H7 (cell line): ENCODE results near the gene CCL5. TPM values are rescaled to one million over a fixed set of nuclear protein-coding genes. Genes with fewer than 3 reads are reported as not detected.
"Not testable (repeated sequence)": the region's sequence is repeated elsewhere in the genome, so short reads cannot be mapped to it uniquely, and the experiment has no call there.

Experiments
- DNase-seq: peaks from one replicate; pipeline ENCODE4 v3.0.0; 2012
- H3K27me3 ChIP-seq: 2 replicates; pipeline ENCODE4 v1.6.0; 2011; ENCODE audit warnings: mild to moderate bottlenecking, low read length; ENCODE audit not compliant: control insufficient read depth, insufficient read depth
- H3K36me3 ChIP-seq: replicated peaks from 2 replicates; pipeline ENCODE4 v1.5.1; 2011; ENCODE audit warnings: low read length; ENCODE audit not compliant: control insufficient read depth, insufficient read depth
- H3K4me3 ChIP-seq: 2 replicates; pipeline ENCODE4 v1.5.1; 2011; ENCODE audit warnings: low read depth, mild to moderate bottlenecking, control low read depth, low read length, moderate library complexity; ENCODE audit not compliant: insufficient read depth
- total RNA-seq: library from RNA; depleted of rRNA; stranded (reverse); fragments of >200 nt; shearing (Covaris generic); gene quantifications from 2 replicates; pipeline ENCODE4 v1.2.3, GENCODE V29; 2014

The CCL5 gene
- total RNA-seq, 1 experiment from 2014 or later = not detected

GRCh38 chr17:35906926-35907637 is 26.9 kb upstream of the CCL5 start:
- H3K4me3 ChIP-seq = no peak overlapping the region
- no peak for DNase-seq
- H3K27me3 ChIP-seq = no peaks in the 10 kb centered on the region
- no peaks in the 10 kb centered on the region for H3K36me3 ChIP-seq

- Histone ChIP-seq H3K4me3 (no peak overlapping the region), H3K27me3 (no peaks in the 10 kb centered on the region), H3K36me3 (no peaks in the 10 kb centered on the region)
- no peak for DNase-seq
These were observed 26.2 kb upstream of the CCL5 start for GRCh38 chr17:35906191-35906925.

GRCh38 chr17:35903451-35903850 is 23.3 kb upstream of the CCL5 start:
- Histone ChIP-seq H3K36me3 (no peaks in the 10 kb centered on the region), H3K27me3 (no peaks in the 10 kb centered on the region), H3K4me3 (no peak overlapping the region)
- DNase-seq = no peak

DNA sequence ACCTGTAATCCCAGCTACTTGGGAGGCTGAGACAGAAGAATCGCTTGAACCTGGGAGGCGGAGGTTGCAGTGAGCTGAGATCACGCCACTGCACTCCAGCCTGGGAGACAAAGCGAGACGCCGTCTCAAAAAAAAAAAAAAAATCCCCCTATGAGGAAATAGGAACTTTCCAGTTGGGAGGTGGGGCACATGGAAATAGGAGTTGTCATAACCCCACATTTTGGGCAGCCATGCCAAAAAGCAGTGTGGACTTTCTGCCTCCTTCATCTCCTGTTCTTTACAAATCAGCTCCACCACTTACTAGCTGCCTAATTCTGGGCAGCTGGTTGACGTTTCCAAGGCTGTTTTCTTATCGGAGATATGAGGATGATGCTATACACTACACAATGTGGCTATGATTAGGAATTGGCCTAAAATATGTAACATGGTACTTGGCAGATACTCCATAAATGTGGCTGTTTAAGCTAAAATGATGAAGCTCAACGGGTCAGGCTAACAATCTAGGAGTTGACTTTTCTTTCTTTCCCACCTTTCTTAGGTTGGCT is 21.5 kb upstream of the CCL5 start:
- Histone ChIP-seq H3K27me3 (no peaks in the 10 kb centered on the region), H3K36me3 (no peaks in the 10 kb centered on the region), H3K4me3 (no peak overlapping the region)
- DNase-seq = no peak

GRCh38 chr17:35900708-35901480 is 20.7 kb upstream of the CCL5 start:
- no peak overlapping the region for H3K4me3 ChIP-seq

GRCh38 chr17:35900280-35900679 is 20.1 kb upstream of the CCL5 start:
- DNase-seq = no peak
- no peak overlapping the region for H3K4me3 ChIP-seq
- no peaks in the 10 kb centered on the region for H3K36me3 ChIP-seq
- H3K27me3 ChIP-seq = no peaks in the 10 kb centered on the region

More at GRCh38 chr17:35900708-35901480, 20.7 kb upstream of the CCL5 start:
- DNase-seq = no peak
- Histone ChIP-seq H3K36me3 (no peaks in the 10 kb centered on the region), H3K27me3 (no peaks in the 10 kb centered on the region)

GRCh38 chr17:35898283-35899070 is 18.3 kb upstream of the CCL5 start:
- Histone ChIP-seq H3K27me3 (no peaks in the 10 kb centered on the region), H3K36me3 (no peaks in the 10 kb centered on the region), H3K4me3 (no peak overlapping the region)
- DNase-seq = no peak

GRCh38 chr17:35897772-35898171 is 17.6 kb upstream of the CCL5 start:
- H3K4me3 ChIP-seq, DNase-seq, H3K27me3 ChIP-seq, H3K36me3 ChIP-seq: not testable (repeated sequence)

DNA sequence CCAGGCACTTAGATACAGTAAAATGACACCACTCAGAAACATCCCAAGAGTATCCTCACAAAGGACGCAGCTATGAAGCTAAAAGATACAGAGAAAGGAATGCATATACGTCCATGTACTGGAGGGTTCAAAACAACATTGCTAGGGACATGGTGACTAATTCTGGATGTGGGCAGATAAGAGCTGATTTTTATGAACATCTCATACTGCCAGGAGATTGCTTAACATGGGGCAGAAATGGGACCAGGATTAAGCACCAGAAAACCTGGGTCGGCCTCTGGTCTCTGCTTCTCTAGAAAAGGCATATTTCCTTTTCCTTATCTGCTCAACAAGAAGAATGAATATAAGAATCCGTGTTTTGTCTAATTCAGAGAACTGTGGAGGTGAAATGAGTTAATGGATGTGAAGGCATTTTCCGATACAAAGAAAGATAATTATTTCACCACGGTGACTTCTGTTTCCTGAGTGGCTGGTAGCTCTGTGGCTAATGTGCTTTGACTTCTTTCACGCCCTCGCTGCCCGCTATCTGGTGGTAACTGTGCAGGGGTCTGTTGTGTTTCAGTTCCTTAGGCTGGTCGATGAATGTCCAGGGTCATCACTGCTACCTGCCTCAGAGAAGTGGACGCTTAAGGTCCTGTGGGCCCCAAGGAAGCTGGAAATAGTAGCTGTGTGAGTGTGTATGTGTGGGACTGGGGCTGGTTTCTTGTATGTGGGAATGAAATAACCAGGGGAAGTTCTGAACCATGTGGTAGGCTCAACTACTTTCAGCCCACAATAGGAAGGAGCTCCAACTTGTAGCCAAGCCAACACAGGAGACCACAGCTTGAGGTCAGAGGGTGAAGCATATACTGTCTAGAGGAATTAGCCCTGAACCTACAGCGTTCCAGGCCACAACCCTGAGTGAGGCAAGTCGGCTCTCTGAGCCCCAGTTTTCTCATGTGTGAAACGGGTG is 15.8 kb upstream of the CCL5 start:
- H3K4me3 ChIP-seq = no peak overlapping the region
- H3K36me3 ChIP-seq = no peaks in the 10 kb centered on the region
- no peak for DNase-seq
- no peaks in the 10 kb centered on the region for H3K27me3 ChIP-seq

GRCh38 chr17:35894206-35894605 is 14.0 kb upstream of the CCL5 start:
- DNase-seq = no peak
- no peak overlapping the region for H3K4me3 ChIP-seq
- no peaks in the 10 kb centered on the region for H3K36me3 ChIP-seq
- no peaks in the 10 kb centered on the region for H3K27me3 ChIP-seq

GRCh38 chr17:35893751-35894150 is 13.6 kb upstream of the CCL5 start:
- H3K4me3 ChIP-seq = no peak overlapping the region
- H3K27me3 ChIP-seq = no peaks in the 10 kb centered on the region
- no peak for DNase-seq

DNA sequence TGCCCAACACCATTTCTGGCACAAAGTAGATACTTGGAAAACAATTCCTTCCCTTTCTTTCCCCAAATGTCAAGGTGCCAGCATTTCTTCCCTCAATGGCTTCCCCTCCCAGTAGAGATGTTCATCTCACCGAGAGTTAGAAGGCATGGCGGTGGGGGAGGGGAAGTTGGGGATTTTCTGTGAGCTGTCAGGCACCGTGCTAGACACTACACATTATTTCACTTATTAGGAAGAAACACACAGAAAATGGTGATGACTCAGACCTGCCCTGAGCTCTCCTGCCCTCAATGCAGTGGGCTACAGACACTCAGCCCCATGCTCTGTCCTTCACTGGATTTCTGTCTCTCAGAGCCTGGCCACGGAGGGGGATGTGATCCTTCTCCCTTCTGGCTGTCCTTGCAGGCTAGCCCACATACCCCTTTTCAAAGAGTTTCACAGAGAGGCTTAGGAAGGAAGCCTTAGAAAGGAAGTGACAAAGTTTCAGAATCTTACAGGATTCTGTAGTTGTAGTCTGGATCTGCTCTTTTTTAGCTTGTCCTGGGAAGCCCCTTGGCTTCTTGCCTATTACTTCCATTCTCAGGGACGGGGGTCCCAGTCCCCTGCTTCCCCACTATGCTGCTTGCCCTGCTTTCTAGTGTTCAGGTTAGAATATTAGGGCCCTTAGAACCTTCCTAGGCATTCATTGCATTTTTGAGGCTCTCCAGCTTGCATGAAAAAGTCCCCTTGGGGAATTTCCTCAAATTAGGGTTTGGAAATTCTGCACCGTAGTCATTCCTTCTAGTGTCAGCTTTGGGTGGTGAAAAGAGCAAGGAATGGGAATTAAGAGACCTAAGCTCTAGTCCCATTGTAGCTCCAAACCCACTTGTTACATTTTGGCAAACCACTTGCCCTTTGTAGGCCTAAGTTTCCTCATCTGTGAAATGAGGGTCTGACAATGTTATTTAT is 12.2 kb upstream of the CCL5 start:
- no peaks in the 10 kb centered on the region for H3K36me3 ChIP-seq
- no peak for DNase-seq
- H3K4me3 ChIP-seq = no peak overlapping the region
- no peaks in the 10 kb centered on the region for H3K27me3 ChIP-seq

More at GRCh38 chr17:35893751-35894150, 13.6 kb upstream of the CCL5 start:
- H3K36me3 ChIP-seq = no peaks in the 10 kb centered on the region
